Anterior cingulate cortex (tissue), 58 donors: ENCODE measurements around the gene GAR1.
"Not testable (repeated sequence)": the region's sequence is repeated elsewhere in the genome, so short reads cannot be mapped to it uniquely, and the experiment has no call there.

Experiments
- DNase-seq, 58 donors: peaks; one replicate each; lab custom pipeline; 2025; lab: John Stamatoyannopoulos, UW

The GAR1 gene

GRCh38 chr4:109836985-109837384 lies 21.4 kb downstream of the GAR1 start:
- DNase-seq = no peak

GRCh38 chr4:109846395-109847098 lies 31.0 kb downstream of the GAR1 start:
- no peak for DNase-seq

- DNase-seq = no peak
These were observed 32.4 kb downstream of the GAR1 start, which contains the start of gene LRIT3 for GRCh38 chr4:109847896-109848442. LRIT3 (plus strand) TSS chr4:109848107; CDS start chr4:109848202, 95 bp downstream.

- no peak for DNase-seq
These were observed 32.9 kb downstream of the GAR1 start for GRCh38 chr4:109848501-109848900.

- DNase-seq = no peak
These were observed 35.0 kb downstream of the GAR1 start for GRCh38 chr4:109850601-109851000.

GRCh38 chr4:109859426-109860300 lies 44.1 kb downstream of the GAR1 start:
- DNase-seq = not testable (repeated sequence)

GRCh38 chr4:109861271-109861670 lies 45.7 kb downstream of the GAR1 start:
- no peak for DNase-seq

- no peak for DNase-seq
These were observed 46.5 kb downstream of the GAR1 start for GRCh38 chr4:109861916-109862511.

GRCh38 chr4:109864134-109864533 lies 48.6 kb downstream of the GAR1 start:
- DNase-seq = no peak

GRCh38 chr4:109870061-109870460 lies 54.5 kb downstream of the GAR1 start:
- no peak for DNase-seq

- no peak for DNase-seq
These were observed 56.5 kb downstream of the GAR1 start for GRCh38 chr4:109872065-109872464.

- no peak for DNase-seq
These were observed 57.5 kb downstream of the GAR1 start for GRCh38 chr4:109872950-109873656.

GRCh38 chr4:109873791-109874514 lies 58.4 kb downstream of the GAR1 start:
- DNase-seq = no peak
